ENCODE results near the gene LPP. TPM values are rescaled to one million over a fixed set of nuclear protein-coding genes. Genes with fewer than 3 reads are reported as not detected.

The LPP gene
- total and polyA plus RNA-seq, 4 donors, result 7.2 to 50.3 (median 26.4) TPM

GRCh38 chr3:188383748-188384147 lies 229.8 kb downstream of the LPP start:
- Histone ChIP-seq H3K27me3 (ENCODE audit: control insufficient read depth, insufficient read depth, low read length) (no peaks in the 10 kb centered on the region), H3K9me3 (ENCODE audit: control insufficient read depth, insufficient read depth, low read length) (no peaks in the 10 kb centered on the region), H3K36me3 (ENCODE audit: control insufficient read depth, insufficient read depth, low read length) (no peaks in the 10 kb centered on the region), H3K4me1 (ENCODE audit: control insufficient read depth, insufficient read depth, low read length) (no peaks in the 10 kb centered on the region), H3K27ac (ENCODE audit: low read depth, low read length) (no peak overlapping the region), H3K4me3 (ENCODE audit: low read depth, low read length) (no peak overlapping the region)
- no CpG with 5 or more reads among the region's 3 CpGs for WGBS (ENCODE audit: insufficient coverage)
- DNase-seq (ENCODE audit: low read depth in 4 of 6, low spot score in 6 of 6), result no peak

GRCh38 chr3:188385295-188385694 lies 231.3 kb downstream of the LPP start:
- Histone ChIP-seq H3K4me3 (ENCODE audit: low read depth, low read length) (no peak overlapping the region), H3K36me3 (ENCODE audit: control insufficient read depth, insufficient read depth, low read length) (no peaks in the 10 kb centered on the region), H3K9me3 (ENCODE audit: control insufficient read depth, insufficient read depth, low read length) (no peaks in the 10 kb centered on the region), H3K27me3 (ENCODE audit: control insufficient read depth, insufficient read depth, low read length) (no peaks in the 10 kb centered on the region), H3K4me1 (ENCODE audit: control insufficient read depth, insufficient read depth, low read length) (no peaks in the 10 kb centered on the region), H3K27ac (ENCODE audit: low read depth, low read length) (no peak overlapping the region)
- DNase-seq (ENCODE audit: low read depth in 4 of 6, low spot score in 6 of 6), result no peak
- WGBS (ENCODE audit: insufficient coverage), result 100% methylated on average over 2 of the region's 4 CpGs

- H3K4me3 ChIP-seq (ENCODE audit: low read depth, low read length), result no peak overlapping the region
- no peaks in the 10 kb centered on the region for H3K27me3 ChIP-seq (ENCODE audit: control insufficient read depth, insufficient read depth, low read length)
- H3K9me3 ChIP-seq (ENCODE audit: control insufficient read depth, insufficient read depth, low read length), result no peaks in the 10 kb centered on the region
- H3K27ac ChIP-seq (ENCODE audit: low read depth, low read length), result peak overlapping the region; percentile 8
- no CpG with 5 or more reads among the region's 5 CpGs for WGBS (ENCODE audit: insufficient coverage)
- H3K4me1 ChIP-seq (ENCODE audit: control insufficient read depth, insufficient read depth, low read length), result no peaks in the 10 kb centered on the region
- DNase-seq (ENCODE audit: low read depth in 4 of 6, low spot score in 6 of 6), result no peak
- no peaks in the 10 kb centered on the region for H3K36me3 ChIP-seq (ENCODE audit: control insufficient read depth, insufficient read depth, low read length)
Measured at GRCh38 chr3:188389711-188390342, 235.9 kb downstream of the LPP start.

GRCh38 chr3:188390343-188390718 lies 236.4 kb downstream of the LPP start:
- peak overlapping the region; percentile 8 for H3K27ac ChIP-seq (ENCODE audit: low read depth, low read length)
- no peaks in the 10 kb centered on the region for H3K4me1 ChIP-seq (ENCODE audit: control insufficient read depth, insufficient read depth, low read length)
- no peak for DNase-seq (ENCODE audit: low read depth in 4 of 6, low spot score in 6 of 6)
- no peaks in the 10 kb centered on the region for H3K27me3 ChIP-seq (ENCODE audit: control insufficient read depth, insufficient read depth, low read length)
- WGBS (ENCODE audit: insufficient coverage), result no CpG with 5 or more reads among the region's 4 CpGs
- H3K9me3 ChIP-seq (ENCODE audit: control insufficient read depth, insufficient read depth, low read length), result no peaks in the 10 kb centered on the region
- H3K4me3 ChIP-seq (ENCODE audit: low read depth, low read length), result no peak overlapping the region
- no peaks in the 10 kb centered on the region for H3K36me3 ChIP-seq (ENCODE audit: control insufficient read depth, insufficient read depth, low read length)

- 80% methylated on average over 1 of the region's 8 CpGs for WGBS (ENCODE audit: insufficient coverage)
- Histone ChIP-seq H3K36me3 (ENCODE audit: control insufficient read depth, insufficient read depth, low read length) (no peaks in the 10 kb centered on the region), H3K27ac (ENCODE audit: low read depth, low read length) (peak overlapping the region; percentile 8), H3K27me3 (ENCODE audit: control insufficient read depth, insufficient read depth, low read length) (no peaks in the 10 kb centered on the region), H3K9me3 (ENCODE audit: control insufficient read depth, insufficient read depth, low read length) (no peaks in the 10 kb centered on the region), H3K4me3 (ENCODE audit: low read depth, low read length) (no peak overlapping the region), H3K4me1 (ENCODE audit: control insufficient read depth, insufficient read depth, low read length) (no peaks in the 10 kb centered on the region)
- DNase-seq (ENCODE audit: low read depth in 4 of 6, low spot score in 6 of 6), result no peak
Measured at GRCh38 chr3:188390775-188391443, 237.0 kb downstream of the LPP start.

GRCh38 chr3:188391592-188391991 lies 237.6 kb downstream of the LPP start:
- Histone ChIP-seq H3K9me3 (ENCODE audit: control insufficient read depth, insufficient read depth, low read length) (no peaks in the 10 kb centered on the region), H3K27ac (ENCODE audit: low read depth, low read length) (no peak overlapping the region), H3K4me3 (ENCODE audit: low read depth, low read length) (no peak overlapping the region), H3K36me3 (ENCODE audit: control insufficient read depth, insufficient read depth, low read length) (no peaks in the 10 kb centered on the region), H3K4me1 (ENCODE audit: control insufficient read depth, insufficient read depth, low read length) (no peaks in the 10 kb centered on the region), H3K27me3 (ENCODE audit: control insufficient read depth, insufficient read depth, low read length) (no peaks in the 10 kb centered on the region)
- WGBS (ENCODE audit: insufficient coverage), result 100% methylated on average over 1 of the region's 2 CpGs
- no peak for DNase-seq (ENCODE audit: low read depth in 4 of 6, low spot score in 6 of 6)

GRCh38 chr3:188392076-188392475 lies 238.1 kb downstream of the LPP start:
- no peaks in the 10 kb centered on the region for H3K9me3 ChIP-seq (ENCODE audit: control insufficient read depth, insufficient read depth, low read length)
- H3K27ac ChIP-seq (ENCODE audit: low read depth, low read length), result no peak overlapping the region
- H3K4me1 ChIP-seq (ENCODE audit: control insufficient read depth, insufficient read depth, low read length), result no peaks in the 10 kb centered on the region
- no CpG with 5 or more reads among the region's 4 CpGs for whole genome bisulfite sequencing (ENCODE audit: insufficient coverage)
- no peaks in the 10 kb centered on the region for H3K36me3 ChIP-seq (ENCODE audit: control insufficient read depth, insufficient read depth, low read length)
- no peaks in the 10 kb centered on the region for H3K27me3 ChIP-seq (ENCODE audit: control insufficient read depth, insufficient read depth, low read length)
- no peak overlapping the region for H3K4me3 ChIP-seq (ENCODE audit: low read depth, low read length)
- DNase-seq (ENCODE audit: low read depth in 4 of 6, low spot score in 6 of 6), result no peak

GRCh38 chr3:188394623-188395022 lies 240.7 kb downstream of the LPP start:
- no CpG with 5 or more reads among the region's 1 CpG for WGBS (ENCODE audit: insufficient coverage)

GRCh38 chr3:188396251-188396650 lies 242.3 kb downstream of the LPP start:
- H3K27ac ChIP-seq (ENCODE audit: low read depth, low read length), result no peak overlapping the region
- H3K27me3 ChIP-seq (ENCODE audit: control insufficient read depth, insufficient read depth, low read length), result no peaks in the 10 kb centered on the region
- DNase-seq (ENCODE audit: low read depth in 4 of 6, low spot score in 6 of 6), result no peak
- H3K4me3 ChIP-seq (ENCODE audit: low read depth, low read length), result no peak overlapping the region
- no peaks in the 10 kb centered on the region for H3K9me3 ChIP-seq (ENCODE audit: control insufficient read depth, insufficient read depth, low read length)
- no CpG with 5 or more reads among the region's 2 CpGs for WGBS (ENCODE audit: insufficient coverage)
- H3K4me1 ChIP-seq (ENCODE audit: control insufficient read depth, insufficient read depth, low read length), result no peaks in the 10 kb centered on the region
- H3K36me3 ChIP-seq (ENCODE audit: control insufficient read depth, insufficient read depth, low read length), result no peaks in the 10 kb centered on the region

More at GRCh38 chr3:188394623-188395022, 240.7 kb downstream of the LPP start:
- no peaks in the 10 kb centered on the region for H3K36me3 ChIP-seq (ENCODE audit: control insufficient read depth, insufficient read depth, low read length)
- H3K27me3 ChIP-seq (ENCODE audit: control insufficient read depth, insufficient read depth, low read length), result no peaks in the 10 kb centered on the region
- no peaks in the 10 kb centered on the region for H3K9me3 ChIP-seq (ENCODE audit: control insufficient read depth, insufficient read depth, low read length)
- DNase-seq (ENCODE audit: low read depth in 4 of 6, low spot score in 6 of 6), result no peak
- H3K4me1 ChIP-seq (ENCODE audit: control insufficient read depth, insufficient read depth, low read length), result no peaks in the 10 kb centered on the region
- H3K4me3 ChIP-seq (ENCODE audit: low read depth, low read length), result no peak overlapping the region
- H3K27ac ChIP-seq (ENCODE audit: low read depth, low read length), result no peak overlapping the region

- no CpG with 5 or more reads among the region's 3 CpGs for WGBS (ENCODE audit: insufficient coverage)
- Histone ChIP-seq H3K27me3 (ENCODE audit: control insufficient read depth, insufficient read depth, low read length) (no peaks in the 10 kb centered on the region), H3K36me3 (ENCODE audit: control insufficient read depth, insufficient read depth, low read length) (no peaks in the 10 kb centered on the region), H3K4me3 (ENCODE audit: low read depth, low read length) (no peak overlapping the region), H3K9me3 (ENCODE audit: control insufficient read depth, insufficient read depth, low read length) (no peaks in the 10 kb centered on the region), H3K4me1 (ENCODE audit: control insufficient read depth, insufficient read depth, low read length) (no peaks in the 10 kb centered on the region), H3K27ac (ENCODE audit: low read depth, low read length) (no peak overlapping the region)
- DNase-seq (ENCODE audit: low read depth in 4 of 6, low spot score in 6 of 6), result no peak
Measured at GRCh38 chr3:188396900-188397299, 242.9 kb downstream of the LPP start.
